Uterus (tissue), 2 donors: ENCODE measurements around the gene HLA-DQB1.

ENCODE experiments used
- CTCF ChIP-seq, 4 experiments: fragments of 200-600 bp in 2 of 4; fragments of 450-650 bp in 2 of 4; sonication (generic) in 2 of 4; IDR thresholded peaks; one replicate each; pipeline ENCODE4 v1.5.1; 2016 to 2019; ENCODE audit warnings: antibody characterized with exemption in 4 of 4, mild to moderate bottlenecking in 2 of 4, moderate library complexity in 1 of 4
- POLR2A ChIP-seq, 2 donors: fragments of 450-650 bp; IDR thresholded peaks; one replicate each; pipeline ENCODE4 v1.6.1; 2016; ENCODE audit warnings: antibody characterized with exemption in 2 of 2, mild to moderate bottlenecking in 1 of 2, moderate library complexity in 1 of 2

GRCh38 chr6:32697031-32697430, 30.6 kb upstream of the HLA-DQB1 start:
- TF ChIP-seq POLR2A (IDR thresholded peaks at IDR 0.05) (no peak), CTCF (IDR thresholded peaks at IDR 0.05) (no peak)
